ENCODE data around the gene RAB28.

Gene RAB28

GRCh38 chr4:13367691-13368090 lies 116.4 kb downstream of the RAB28 start:
- no peak for DNase-seq

- DNase-seq = no peak
Measured at GRCh38 chr4:13367244-13367643, 116.9 kb downstream of the RAB28 start.

DNA sequence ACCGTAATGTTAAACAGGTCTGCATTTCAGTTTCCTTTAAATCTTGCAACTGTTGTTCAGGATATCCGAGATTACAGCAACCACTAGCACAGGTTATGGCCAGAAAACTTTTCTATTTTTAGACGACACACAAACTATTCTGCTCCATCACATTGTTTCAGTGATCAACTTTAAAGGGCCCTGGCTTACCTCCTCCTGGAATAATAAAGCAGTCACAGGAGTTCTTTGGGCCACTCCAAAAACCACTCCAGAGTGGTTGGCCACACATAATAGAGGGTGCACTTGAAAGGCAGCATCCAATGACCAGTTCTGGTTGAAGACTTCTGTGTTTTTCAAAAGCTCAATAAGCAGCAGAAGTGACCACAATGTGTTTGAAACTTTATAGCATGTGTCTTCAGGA lies 118.9 kb downstream of the RAB28 start:
- no peak for DNase-seq

DNA sequence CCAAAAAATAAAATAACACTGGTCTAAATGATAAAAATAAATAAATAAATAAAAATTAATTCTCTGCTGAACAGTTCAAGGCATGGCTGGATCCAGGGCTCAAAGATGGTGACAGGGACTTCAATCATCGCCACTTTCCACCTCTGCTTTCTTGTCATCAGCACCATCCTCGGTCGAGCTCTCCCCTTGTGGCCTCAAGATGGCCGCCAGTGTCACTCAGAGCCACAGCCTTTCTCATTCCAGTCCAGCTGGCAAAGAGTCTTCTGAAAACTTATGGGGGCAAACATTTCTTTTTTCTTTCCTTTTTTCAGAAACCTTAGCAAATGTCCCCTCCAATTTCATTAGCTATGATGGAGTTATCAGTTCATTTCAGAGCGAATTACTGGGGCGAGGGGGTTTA lies 119.5 kb downstream of the RAB28 start:
- no peak for DNase-seq

DNA sequence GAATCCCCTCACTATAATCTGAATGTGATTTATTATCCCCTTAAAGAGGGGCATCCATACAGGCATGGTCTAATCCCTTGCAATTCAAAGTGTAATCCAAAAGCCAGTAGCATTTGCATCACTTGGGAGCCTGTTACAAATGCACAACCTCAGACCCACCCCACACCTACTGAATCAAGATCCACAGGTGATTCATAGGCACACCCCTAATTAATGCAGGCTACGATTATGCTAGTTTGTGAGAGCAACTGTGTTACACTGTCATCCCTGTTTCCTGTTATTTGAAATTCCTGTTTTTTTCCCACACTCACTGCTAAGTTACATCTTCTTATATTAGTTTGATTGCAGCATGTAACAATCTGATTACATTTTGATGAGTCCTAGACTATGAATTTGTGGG lies 120.0 kb downstream of the RAB28 start:
- no peak for DNase-seq

- DNase-seq = no peak
Measured at GRCh38 chr4:13359809-13360208, 124.3 kb downstream of the RAB28 start.

DNA sequence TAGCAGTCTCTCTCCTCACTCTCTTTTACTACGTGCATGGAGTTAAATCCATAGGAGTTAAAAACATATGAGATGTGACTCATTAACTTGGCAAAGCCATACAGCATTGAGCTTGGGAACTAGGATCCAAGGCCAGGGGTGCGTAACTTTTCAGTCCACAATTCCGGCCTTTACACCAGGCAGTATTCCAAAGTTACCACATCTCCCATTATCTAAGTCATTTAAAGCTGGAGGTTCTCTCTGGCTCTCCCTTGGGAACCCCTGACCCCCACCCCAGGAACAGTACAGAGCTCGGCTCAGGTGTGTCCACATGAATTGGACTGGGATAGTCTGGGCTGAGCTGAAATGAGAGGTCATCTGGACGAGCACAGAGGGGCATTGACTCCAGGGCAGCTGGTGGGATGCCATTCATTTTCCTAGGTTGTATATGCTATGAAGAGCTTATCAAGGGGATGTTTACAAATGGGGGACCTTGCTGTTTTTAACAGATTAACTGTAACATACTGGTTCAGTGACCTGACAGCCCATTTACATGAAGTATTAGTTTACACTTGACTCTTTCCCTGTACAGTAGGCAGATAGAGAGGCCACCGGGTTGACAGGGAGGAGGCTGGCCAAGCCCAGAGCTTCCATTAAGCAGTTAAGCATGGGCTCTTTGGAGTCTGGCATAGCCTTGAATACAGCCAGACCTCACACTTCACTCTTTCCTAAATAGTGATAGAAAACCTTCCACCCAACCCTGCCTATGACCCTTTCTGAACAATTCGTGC lies 128.8 kb downstream of the RAB28 start:
- DNase-seq = no peak

GRCh38 chr4:13349096-13349495 lies 135.0 kb downstream of the RAB28 start:
- no peak for DNase-seq

- DNase-seq = no peak
Measured at GRCh38 chr4:13348216-13348615, 135.9 kb downstream of the RAB28 start.

- no peak for DNase-seq
Measured at GRCh38 chr4:13347517-13348125, 136.5 kb downstream of the RAB28 start.

DNA sequence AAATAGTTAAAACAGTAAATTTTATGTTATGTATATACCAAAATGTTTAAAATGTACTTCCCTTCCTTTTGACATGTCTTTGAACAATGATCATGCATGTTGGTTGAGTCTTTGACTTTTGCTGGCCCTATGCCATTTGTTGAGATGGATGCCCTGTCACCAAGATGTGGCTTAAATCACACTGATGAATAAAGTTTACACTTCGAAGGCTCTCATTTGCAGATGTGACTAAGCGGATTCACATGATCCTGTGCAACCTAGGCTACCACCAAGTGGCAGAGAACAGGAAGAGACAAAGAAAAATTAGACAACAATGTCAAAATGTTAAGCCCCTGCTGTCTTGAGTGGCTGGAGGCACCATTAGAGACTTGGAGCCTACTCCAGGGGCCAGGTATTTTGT lies 139.9 kb downstream of the RAB28 start:
- no peak for DNase-seq

DNA sequence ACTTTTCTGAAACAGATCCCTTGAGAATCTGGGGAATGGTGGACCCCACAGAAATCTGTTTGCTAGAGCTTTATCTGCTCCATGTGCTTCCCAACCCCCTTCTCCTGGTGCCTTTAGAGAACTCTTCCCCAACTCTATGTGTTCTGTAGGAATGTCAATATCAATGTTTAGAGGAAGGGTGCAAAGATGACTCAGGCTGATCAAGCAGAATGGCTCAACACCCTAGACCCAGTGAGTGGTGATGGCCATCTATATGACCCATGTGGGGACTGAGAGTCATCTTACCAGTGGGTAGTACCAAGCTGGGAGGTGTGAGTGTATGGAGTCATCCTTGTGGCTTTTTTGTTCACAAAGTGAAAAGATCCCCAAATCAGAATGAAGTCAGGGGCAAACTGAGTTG lies 143.5 kb downstream of the RAB28 start:
- no peak for DNase-seq

DNA sequence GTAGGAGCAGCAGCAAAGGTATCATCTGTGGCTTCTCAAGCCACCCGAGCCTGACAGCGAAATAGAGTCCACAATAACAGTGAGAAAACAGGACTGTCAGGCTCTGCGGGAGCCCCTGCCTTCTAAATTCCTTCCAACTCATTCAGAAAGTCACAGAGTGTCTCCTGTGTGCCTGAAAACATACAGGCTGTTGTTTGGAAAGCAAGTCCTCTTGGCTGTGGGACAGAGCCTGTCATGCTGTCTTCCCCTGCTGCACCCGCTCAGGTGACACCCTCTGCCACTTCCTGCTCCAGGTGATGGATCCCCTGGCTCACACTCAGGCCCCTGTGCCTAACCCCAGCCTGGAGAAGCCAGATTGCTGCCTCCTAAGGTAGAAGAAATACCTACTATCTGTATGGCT lies 152.3 kb downstream of the RAB28 start:
- no peak for DNase-seq

DNA sequence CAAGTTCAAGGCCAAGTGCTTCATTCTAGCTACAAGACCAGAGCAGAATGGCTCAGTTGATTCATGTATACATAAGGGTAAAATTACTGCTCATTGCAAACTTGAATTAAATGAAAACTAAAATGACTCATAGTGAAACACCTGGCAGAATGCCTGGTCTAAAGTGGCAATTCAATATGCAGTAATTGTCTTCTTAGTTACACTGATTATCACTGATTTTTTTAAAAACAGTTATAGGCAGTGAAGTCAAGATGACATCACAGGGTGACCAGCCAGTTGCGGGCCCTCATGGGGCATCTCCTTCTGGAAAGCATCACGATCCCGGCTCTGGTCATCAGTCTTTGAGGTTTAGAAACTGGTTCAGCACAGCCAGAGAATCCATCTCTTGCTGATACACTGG lies 154.2 kb downstream of the RAB28 start:
- DNase-seq = no peak

DNA sequence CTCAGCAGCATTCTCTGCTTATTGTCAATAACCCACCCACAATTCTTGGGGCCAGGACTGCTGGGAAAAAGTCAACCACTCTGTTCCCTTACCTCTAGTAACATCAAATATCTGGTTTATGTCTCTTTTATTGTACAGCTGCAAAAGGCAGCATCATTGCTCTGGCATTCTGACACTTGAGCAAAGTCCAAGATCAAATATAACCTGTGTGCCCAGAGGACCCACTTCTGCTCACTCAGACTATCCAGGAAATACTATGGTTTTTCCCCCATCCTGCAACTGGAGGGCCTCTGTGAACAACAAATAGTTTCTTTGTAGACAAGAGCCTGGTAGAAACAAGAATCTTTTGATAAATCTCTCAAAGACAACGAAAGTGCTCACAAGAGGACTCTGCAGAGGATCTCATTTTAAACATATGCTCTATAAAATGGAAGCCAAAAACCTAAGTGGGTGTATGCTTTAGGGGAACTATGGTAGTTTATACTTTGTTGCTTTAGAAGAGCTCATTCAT lies 154.7 kb downstream of the RAB28 start:
- DNase-seq = no peak

GRCh38 chr4:13328591-13328990 lies 155.5 kb downstream of the RAB28 start:
- DNase-seq = no peak

DNA sequence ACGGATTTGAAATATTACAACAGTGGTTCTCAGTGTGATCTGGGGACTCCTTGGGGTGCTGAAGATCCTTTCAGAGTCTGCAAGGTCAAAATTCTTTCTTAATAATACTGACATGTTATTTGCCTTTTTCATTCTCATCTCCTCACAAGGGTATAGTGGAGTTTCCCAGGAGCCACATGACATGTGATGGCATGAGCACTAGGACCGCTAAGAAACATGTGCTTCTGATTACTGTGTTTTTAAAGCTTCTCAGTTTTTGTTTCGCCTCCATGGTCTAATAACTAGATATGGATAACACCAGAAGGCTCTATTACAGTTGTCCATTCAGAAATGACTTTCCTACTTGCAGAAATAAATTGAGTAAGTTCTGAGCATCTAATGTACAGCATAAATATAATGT lies 156.1 kb downstream of the RAB28 start:
- no peak for DNase-seq

- no peak for DNase-seq
Measured at GRCh38 chr4:13325744-13326143, 158.4 kb downstream of the RAB28 start.

DNA sequence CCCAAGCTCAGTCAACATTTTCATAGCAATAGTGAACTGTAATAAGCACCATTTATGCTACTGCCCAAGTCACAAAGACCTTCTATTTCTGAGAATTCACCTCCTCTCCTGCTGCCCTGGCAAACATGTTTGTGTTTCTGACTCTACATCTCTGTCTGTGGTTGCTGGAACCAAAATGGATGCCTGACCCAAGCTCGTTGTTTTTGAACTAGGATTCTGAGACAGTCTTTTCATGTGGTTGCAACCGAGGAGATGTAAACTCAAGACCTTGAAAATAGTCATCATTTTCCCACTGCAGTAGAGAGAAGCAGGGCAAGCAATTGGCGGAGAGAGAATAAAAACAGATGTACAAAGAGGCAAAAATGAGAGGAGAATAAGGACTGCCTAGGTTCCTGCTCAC lies 160.2 kb downstream of the RAB28 start:
- no peak for DNase-seq

GRCh38 chr4:13322681-13323101 lies 161.4 kb downstream of the RAB28 start:
- DNase-seq = no peak

Measured in activated CD4-positive, alpha-beta T cell treated with anti-CD3 and anti-CD28 coated beads for 1 hour (primary cell).